Chondrocyte (in vitro differentiated cells): ENCODE results near the gene GATA6. TPM values are rescaled to one million over a fixed set of nuclear protein-coding genes. Genes with fewer than 3 reads are reported as not detected.

Experiments
- DNase-seq: peaks from one replicate; pipeline ENCODE4 v3.0.0; 2021; ENCODE audit warnings: mixed read lengths, low spot score
- H3K27ac Mint-ChIP-seq: one replicate; pipeline ENCODE4 v1.8.0; 2021; ENCODE audit warnings: mild to moderate bottlenecking, moderate library complexity, mixed read lengths; ENCODE audit not compliant: unreplicated experiment
- H3K27me3 Mint-ChIP-seq: 2 replicates; pipeline ENCODE4 v1.8.0; 2021; ENCODE audit warnings: low read depth, mixed read lengths
- H3K36me3 Mint-ChIP-seq: 2 replicates; pipeline ENCODE4 v1.8.0; 2021; ENCODE audit warnings: low read depth, mixed read lengths
- H3K4me1 Mint-ChIP-seq: 2 replicates; pipeline ENCODE4 v1.8.0; 2021; ENCODE audit warnings: low read depth, mild to moderate bottlenecking, mixed read lengths
- H3K4me3 Mint-ChIP-seq: one replicate; pipeline ENCODE4 v1.8.0; 2021; ENCODE audit warnings: mild to moderate bottlenecking, moderate library complexity, mixed read lengths; ENCODE audit not compliant: unreplicated experiment
- H3K9me3 Mint-ChIP-seq: 2 replicates; pipeline ENCODE4 v1.8.0; 2021; ENCODE audit warnings: low read depth, mixed read lengths
- total RNA-seq: library from RNA; stranded (reverse); gene quantifications from 3 replicates; pipeline ENCODE4 v1.2.1, GENCODE V29; 2021
- TF ChIP-seq, protein P1 (sequence below): fragments of 200-600 bp; sonication (generic); IDR thresholded peaks from 2 replicates; pipeline ENCODE4 v1.5.0; 2021; ENCODE audit warnings: antibody characterized with exemption, mild to moderate bottlenecking, moderate library complexity

Gene GATA6
- total RNA-seq, 1 donor from 2014 or later = 13.1 TPM

DNA sequence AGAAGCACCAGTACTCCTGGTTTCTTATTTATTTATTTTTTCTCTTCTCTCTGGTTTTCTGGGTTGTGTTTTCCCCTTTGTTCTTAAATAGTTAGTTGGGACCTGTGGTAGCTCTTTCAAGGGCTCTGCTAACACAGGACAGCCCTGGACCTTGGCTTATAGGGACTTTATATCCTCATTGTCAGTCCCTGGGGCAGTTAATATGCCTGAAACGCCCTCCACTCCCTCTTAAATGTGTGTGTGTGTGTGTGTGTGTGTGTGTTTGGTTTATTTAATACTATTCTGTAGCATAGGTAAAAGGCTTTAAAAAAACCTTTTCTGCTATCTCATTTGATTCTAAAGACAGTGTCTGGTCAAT, 54.6 kb downstream of the GATA6 start:
- H3K9me3 Mint-ChIP-seq = no peaks in the 10 kb centered on the region
- H3K4me3 Mint-ChIP-seq = no peak overlapping the region
- TF ChIP-seq, protein P1, sequence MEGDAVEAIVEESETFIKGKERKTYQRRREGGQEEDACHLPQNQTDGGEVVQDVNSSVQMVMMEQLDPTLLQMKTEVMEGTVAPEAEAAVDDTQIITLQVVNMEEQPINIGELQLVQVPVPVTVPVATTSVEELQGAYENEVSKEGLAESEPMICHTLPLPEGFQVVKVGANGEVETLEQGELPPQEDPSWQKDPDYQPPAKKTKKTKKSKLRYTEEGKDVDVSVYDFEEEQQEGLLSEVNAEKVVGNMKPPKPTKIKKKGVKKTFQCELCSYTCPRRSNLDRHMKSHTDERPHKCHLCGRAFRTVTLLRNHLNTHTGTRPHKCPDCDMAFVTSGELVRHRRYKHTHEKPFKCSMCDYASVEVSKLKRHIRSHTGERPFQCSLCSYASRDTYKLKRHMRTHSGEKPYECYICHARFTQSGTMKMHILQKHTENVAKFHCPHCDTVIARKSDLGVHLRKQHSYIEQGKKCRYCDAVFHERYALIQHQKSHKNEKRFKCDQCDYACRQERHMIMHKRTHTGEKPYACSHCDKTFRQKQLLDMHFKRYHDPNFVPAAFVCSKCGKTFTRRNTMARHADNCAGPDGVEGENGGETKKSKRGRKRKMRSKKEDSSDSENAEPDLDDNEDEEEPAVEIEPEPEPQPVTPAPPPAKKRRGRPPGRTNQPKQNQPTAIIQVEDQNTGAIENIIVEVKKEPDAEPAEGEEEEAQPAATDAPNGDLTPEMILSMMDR = no peak
- H3K27me3 Mint-ChIP-seq = peaks cover 3% of the 10 kb centered on the region
- H3K4me1 Mint-ChIP-seq = peaks cover 15% of the 10 kb centered on the region
- no peak for DNase-seq
- no peak overlapping the region for H3K27ac Mint-ChIP-seq
- no peaks in the 10 kb centered on the region for H3K36me3 Mint-ChIP-seq

DNA sequence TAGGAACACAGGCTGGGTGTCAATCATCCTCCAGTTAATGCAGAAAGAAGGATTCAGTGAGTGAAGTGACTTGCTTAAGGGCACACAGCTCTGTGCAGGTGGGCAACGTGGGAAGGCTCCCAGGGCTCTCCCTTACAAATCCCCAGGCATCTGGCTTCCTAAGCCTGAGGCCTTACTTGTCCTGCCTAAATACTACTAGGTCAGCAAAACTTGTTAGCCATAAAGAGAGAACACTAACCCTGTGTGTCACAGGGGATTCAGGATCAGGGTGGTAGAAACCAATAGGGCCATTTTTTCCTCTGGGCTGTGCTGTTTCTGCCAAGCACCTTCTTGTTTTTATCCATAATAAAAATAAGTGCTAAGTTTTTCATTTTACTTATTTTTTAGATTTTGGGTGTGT, 55.0 kb downstream of the GATA6 start:
- no peak for DNase-seq
- Mint-ChIP-seq H3K4me3 (no peak overlapping the region), H3K36me3 (no peaks in the 10 kb centered on the region), H3K9me3 (no peaks in the 10 kb centered on the region), H3K27me3 (peaks cover 6% of the 10 kb centered on the region), H3K4me1 (peaks cover 15% of the 10 kb centered on the region), H3K27ac (no peak overlapping the region)
- TF ChIP-seq, protein P1 = no peak

DNA sequence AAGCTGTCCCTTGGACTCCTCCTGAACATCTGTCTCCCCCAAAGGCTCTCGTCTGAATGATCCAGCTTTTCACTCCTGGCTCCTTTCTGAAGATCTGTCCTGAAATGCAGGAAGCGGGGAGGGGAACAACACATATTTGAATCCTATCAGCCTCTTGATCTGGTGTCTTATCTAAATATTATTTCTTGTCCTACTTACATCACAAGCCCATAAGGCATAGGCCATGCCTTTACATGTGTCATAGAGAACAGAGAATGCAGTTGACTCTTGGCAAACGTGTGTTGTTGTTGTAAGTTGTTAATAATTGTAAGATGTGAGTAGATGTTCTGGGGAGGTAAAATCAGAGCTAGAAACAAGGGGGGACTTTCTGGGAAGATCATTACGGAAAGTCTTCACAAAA, 57.4 kb downstream of the GATA6 start:
- Mint-ChIP-seq H3K36me3 (no peaks in the 10 kb centered on the region), H3K27me3 (peaks cover 14% of the 10 kb centered on the region), H3K4me1 (peaks cover 15% of the 10 kb centered on the region), H3K4me3 (no peak overlapping the region), H3K27ac (no peak overlapping the region), H3K9me3 (no peaks in the 10 kb centered on the region)
- TF ChIP-seq, protein P1 = no peak
- no peak for DNase-seq

DNA sequence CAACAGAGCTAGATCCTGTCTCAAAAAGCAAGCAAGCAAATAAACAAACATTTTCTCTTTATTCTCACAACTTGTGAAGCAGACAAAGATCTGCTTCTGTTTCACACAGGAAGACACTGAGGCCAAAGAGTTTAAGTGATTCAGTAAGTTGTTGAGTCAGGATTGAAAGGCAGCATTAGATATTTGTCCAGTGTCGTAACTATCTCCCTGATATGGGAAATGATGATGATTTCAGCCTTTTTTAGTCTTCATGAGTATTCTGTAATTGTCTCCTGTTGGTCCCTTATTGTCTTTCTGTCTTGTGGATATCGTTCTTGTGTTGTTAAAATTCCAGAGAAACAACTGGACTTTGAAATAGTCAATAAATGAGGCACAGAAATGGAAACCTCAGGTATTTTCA, 59.6 kb downstream of the GATA6 start:
- no peak overlapping the region for H3K27ac Mint-ChIP-seq
- peaks cover 6% of the 10 kb centered on the region for H3K4me1 Mint-ChIP-seq
- H3K27me3 Mint-ChIP-seq = peaks cover 18% of the 10 kb centered on the region
- H3K9me3 Mint-ChIP-seq = no peaks in the 10 kb centered on the region
- DNase-seq = no peak
- TF ChIP-seq, protein P1 = no peak
- H3K36me3 Mint-ChIP-seq = no peaks in the 10 kb centered on the region
- no peak overlapping the region for H3K4me3 Mint-ChIP-seq

DNA sequence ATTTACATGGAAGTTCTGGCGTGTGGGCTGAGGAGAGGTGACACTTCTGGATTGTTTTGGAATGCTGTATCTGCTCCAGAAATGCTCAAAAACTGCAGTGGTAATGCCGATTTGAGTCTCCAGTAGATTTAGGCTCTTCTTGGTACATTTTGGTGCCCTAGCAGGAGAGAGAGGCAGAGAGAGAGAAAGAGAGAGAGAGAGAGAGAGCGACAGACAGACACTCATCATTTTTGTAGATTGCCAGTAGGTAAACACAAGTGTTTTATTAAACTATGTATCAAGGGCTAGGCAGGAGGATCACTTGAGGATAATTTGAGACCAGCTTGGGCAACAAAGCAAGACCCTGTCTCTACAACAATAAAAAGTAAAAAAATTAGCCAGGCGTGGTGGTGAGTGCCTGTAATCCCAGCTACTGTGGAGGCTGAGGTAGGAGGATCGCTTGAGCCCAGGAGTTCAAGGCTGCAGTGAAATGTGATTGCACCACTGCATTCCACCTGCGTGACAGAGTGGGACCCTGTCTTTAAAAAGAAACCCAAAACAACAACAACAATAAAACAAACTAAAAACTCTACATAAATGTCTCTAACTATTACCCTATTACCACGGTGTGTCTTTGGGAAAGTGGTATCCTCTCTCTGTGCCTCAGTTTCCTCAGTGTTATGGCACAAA, 60.2 kb downstream of the GATA6 start:
- Mint-ChIP-seq H3K4me3 (no peak overlapping the region), H3K27me3 (peaks cover 24% of the 10 kb centered on the region), H3K4me1 (peaks cover 5% of the 10 kb centered on the region)

More for the DNA sequence above, 60.2 kb downstream of the GATA6 start:
- H3K36me3 Mint-ChIP-seq = no peaks in the 10 kb centered on the region
- DNase-seq = no peak
- TF ChIP-seq, protein P1 = no peak
- H3K27ac Mint-ChIP-seq = no peak overlapping the region
- H3K9me3 Mint-ChIP-seq = no peaks in the 10 kb centered on the region
